IMR-90 (cell line): Measurements from ENCODE around the gene WDR54. TPM values are rescaled to one million over a fixed set of nuclear protein-coding genes. Genes with fewer than 3 reads are reported as not detected.

ENCODE experiments used
- ATAC-seq: fragments of 200-7000 bp; cut with Tn5 transposase; 2 replicates; pipeline ENCODE4 v1.9.1; 2020; ENCODE audit warnings: low read depth, mild to moderate bottlenecking, moderate library complexity
- BruUV-seq: library from RNA; stranded (reverse); fragments of 400-500 nt; replicated peaks from 2 replicates; lab custom pipeline; 2021; lab: Mats Ljungman, UMichigan
- CTCF ChIA-PET: fragments of 300-600 bp; formaldehyde crosslinking; extraction: SDS; loops from one replicate; lab custom pipeline; 2021; ENCODE audit warnings: antibody characterized with exemption; lab: Yijun Ruan, JAX
- POLR2A ChIA-PET: fragments of 300-600 bp; sonication (Branson Sonifier 250); formaldehyde crosslinking; loops from one replicate; lab custom pipeline; 2022; ENCODE audit warnings: antibody characterized with exemption; ENCODE audit not compliant: unreplicated experiment; lab: Charles Lee
- DNase-seq: peaks from one replicate; pipeline ENCODE4 v3.0.0; 2013
- H2AFZ ChIP-seq: replicated peaks from 2 replicates; pipeline ENCODE3; 2013; ENCODE audit warnings: low read length, mild to moderate bottlenecking; ENCODE audit not compliant: poor library complexity
- H2AK5ac ChIP-seq: 2 replicates; pipeline ENCODE4 v1.6.1; 2013; ENCODE audit warnings: low read depth, low read length, inconsistent platforms
- H2AK9ac ChIP-seq: replicated peaks from 2 replicates; pipeline ENCODE3; 2013; ENCODE audit warnings: mild to moderate bottlenecking, low read depth, low read length, moderate library complexity; ENCODE audit not compliant: poor library complexity
- H2BK120ac ChIP-seq: 2 replicates; pipeline ENCODE4 v1.6.1; 2013; ENCODE audit warnings: low read depth, low read length, inconsistent platforms
- H2BK15ac ChIP-seq: 3 replicates; pipeline ENCODE4 v1.6.1; 2013; ENCODE audit warnings: low read depth, low read length, inconsistent platforms
- H2BK20ac ChIP-seq: 2 replicates; pipeline ENCODE4 v1.6.1; 2013; ENCODE audit warnings: low read depth, mild to moderate bottlenecking, inconsistent platforms, low read length, moderate library complexity
- H2BK5ac ChIP-seq: 2 replicates; pipeline ENCODE4 v1.6.1; 2013; ENCODE audit warnings: mild to moderate bottlenecking, low read depth, low read length, inconsistent platforms; ENCODE audit not compliant: poor library complexity, severe bottlenecking
- H3K14ac ChIP-seq: replicated peaks from 2 replicates; pipeline ENCODE4 v1.6.1; 2013; ENCODE audit warnings: low read depth, low read length, inconsistent platforms
- H3K18ac ChIP-seq: 2 replicates; pipeline ENCODE4 v1.6.1; 2013; ENCODE audit warnings: low read depth, low read length, control low read depth
- H3K23ac ChIP-seq: 2 replicates; pipeline ENCODE4 v1.6.1; 2013; ENCODE audit warnings: low read depth, low read length, inconsistent platforms
- H3K27ac ChIP-seq: 2 replicates; pipeline ENCODE4 v1.5.1; 2013; ENCODE audit warnings: mild to moderate bottlenecking, control low read depth, low read length; ENCODE audit not compliant: insufficient read depth
- H3K27me3 ChIP-seq: 2 replicates; pipeline ENCODE4 v1.6.1; 2013; ENCODE audit warnings: low read length; ENCODE audit not compliant: control insufficient read depth, insufficient read depth
- H3K36me3 ChIP-seq: 2 replicates; pipeline ENCODE4 v1.6.1; 2013; ENCODE audit warnings: low read length, mixed read lengths; ENCODE audit not compliant: control insufficient read depth, insufficient read depth
- H3K4ac ChIP-seq: 2 replicates; pipeline ENCODE4 v1.6.1; 2013; ENCODE audit warnings: low read depth, low read length, inconsistent platforms
- H3K4me1 ChIP-seq: 2 replicates; pipeline ENCODE4 v1.6.1; 2013; ENCODE audit warnings: low read length, mixed read lengths; ENCODE audit not compliant: control insufficient read depth, insufficient read depth
- H3K4me2 ChIP-seq: 2 replicates; pipeline ENCODE4 v1.6.1; 2013; ENCODE audit warnings: low read depth, mild to moderate bottlenecking, control low read depth, low read length, moderate library complexity
- H3K4me3 ChIP-seq: 2 replicates; pipeline ENCODE4 v1.5.1; 2013; ENCODE audit warnings: low read depth, mild to moderate bottlenecking, control low read depth, low read length, moderate library complexity; ENCODE audit not compliant: insufficient read depth
- H3K56ac ChIP-seq: 2 replicates; pipeline ENCODE4 v1.6.1; 2013; ENCODE audit warnings: low read length, inconsistent platforms; ENCODE audit not compliant: insufficient read depth; ENCODE audit errors: extremely low read depth
- H3K79me1 ChIP-seq, 2 experiments: 2 replicates each; pipeline ENCODE4 v1.6.1; 2013; ENCODE audit warnings: low read length in 2 of 2, inconsistent platforms in 1 of 2, low read depth in 1 of 2
- H3K9ac ChIP-seq: 2 replicates; pipeline ENCODE4 v1.6.1; 2013; ENCODE audit warnings: low read depth, low read length, control low read depth
- H3K9me1 ChIP-seq: 2 replicates; pipeline ENCODE4 v1.6.1; 2013; ENCODE audit warnings: low read length, inconsistent platforms; ENCODE audit not compliant: insufficient read depth
- H3K9me3 ChIP-seq: 2 replicates; pipeline ENCODE4 v1.6.1; 2013; ENCODE audit warnings: low read length; ENCODE audit not compliant: control insufficient read depth, insufficient read depth
- H4K20me1 ChIP-seq: 2 replicates; pipeline ENCODE4 v1.6.1; 2013; ENCODE audit warnings: low read length, inconsistent platforms; ENCODE audit not compliant: insufficient read depth
- H4K5ac ChIP-seq: 2 replicates; pipeline ENCODE4 v1.6.1; 2013; ENCODE audit warnings: mild to moderate bottlenecking, low read depth, low read length, control low read depth
- H4K8ac ChIP-seq, 2 experiments: 2 replicates each; pipeline ENCODE4 v1.6.1; 2013; ENCODE audit warnings: low read depth in 2 of 2, low read length in 2 of 2, control low read depth in 1 of 2, inconsistent platforms in 1 of 2
- H4K91ac ChIP-seq: 2 replicates; pipeline ENCODE4 v1.6.1; 2013; ENCODE audit warnings: low read depth, low read length, inconsistent platforms; ENCODE audit not compliant: insufficient read depth
- BHLHE40 ChIP-seq: fragments of 150-350 bp; IDR thresholded peaks from 2 replicates; pipeline ENCODE4 v1.6.1; 2016; ENCODE audit warnings: mild to moderate bottlenecking, low read depth, low read length
- CEBPB ChIP-seq: IDR thresholded peaks from 2 replicates; pipeline ENCODE4 v1.6.1; 2012; ENCODE audit warnings: low read depth, low read length, improper control_type of control experiment
- CHD1 ChIP-seq: IDR thresholded peaks from 2 replicates; pipeline ENCODE4 v1.6.1; 2012; ENCODE audit warnings: low read depth, low read length, improper control_type of control experiment
- FOS ChIP-seq: fragments of 150-350 bp; IDR thresholded peaks from 2 replicates; pipeline ENCODE4 v1.6.1; 2016; ENCODE audit warnings: low read depth, low read length
- MAFK ChIP-seq: IDR thresholded peaks from 2 replicates; pipeline ENCODE4 v1.6.1; 2012; ENCODE audit warnings: low read depth, low read length, improper control_type of control experiment
- MAZ ChIP-seq: IDR thresholded peaks from 2 replicates; pipeline ENCODE4 v1.6.1; 2012; ENCODE audit warnings: low read depth, mild to moderate bottlenecking, low read length, improper control_type of control experiment, moderate library complexity, borderline replicate concordance
- MXI1 ChIP-seq: IDR thresholded peaks from 2 replicates; pipeline ENCODE4 v1.6.1; 2012; ENCODE audit warnings: low read depth, mild to moderate bottlenecking, low read length, moderate library complexity, borderline replicate concordance
- NFE2L2 ChIP-seq: fragments of 150-350 bp; IDR thresholded peaks from 2 replicates; pipeline ENCODE4 v1.6.1; 2016; ENCODE audit warnings: low read depth, mild to moderate bottlenecking, low read length
- POLR2A ChIP-seq: IDR thresholded peaks from 2 replicates; pipeline ENCODE4 v1.6.1; 2012; ENCODE audit warnings: mild to moderate bottlenecking, low read depth, low read length
- RAD21 ChIP-seq: IDR thresholded peaks from 2 replicates; pipeline ENCODE4 v1.6.1; 2012; ENCODE audit warnings: low read length, improper control_type of control experiment
- RCOR1 ChIP-seq: IDR thresholded peaks from 2 replicates; pipeline ENCODE4 v1.6.1; 2012; ENCODE audit warnings: mild to moderate bottlenecking, low read length, improper control_type of control experiment; ENCODE audit not compliant: insufficient replicate concordance
- RFX5 ChIP-seq: IDR thresholded peaks from 2 replicates; pipeline ENCODE4 v1.8.0; 2012; ENCODE audit warnings: low read depth, mild to moderate bottlenecking, low read length, moderate library complexity
- SMC3 ChIP-seq: fragments of 150-350 bp; IDR thresholded peaks from 2 replicates; pipeline ENCODE4 v1.6.1; 2016; ENCODE audit warnings: low read depth, mild to moderate bottlenecking, antibody characterized with exemption, low read length, moderate library complexity
- WGBS, 2 experiments: methylation state at CpG; one replicate each; pipeline versions ENCODE4 v1.1.5 to v1.1.7; 2013; ENCODE audit warnings: missing lambda C conversion rate in 2 of 2; ENCODE audit not compliant: insufficient read length in 1 of 2; ENCODE audit errors: extremely low coverage in 2 of 2; 5-methylcytosine and 5-hydroxymethylcytosine counted together
- dilution Hi-C: fragments of 300-500 bp; cut with HindIII; formaldehyde crosslinking; loops from one replicate; pipeline ENCODE4 v1.14.3; 2018; ENCODE audit warnings: low sequenced_read_pairs; ENCODE audit not compliant: unreplicated experiment
- in situ Hi-C: fragments of 300-500 bp; cut with MboI; formaldehyde crosslinking; loops from 3 replicates; pipeline ENCODE4 v1.14.3; 2019; ENCODE audit warnings: low sequenced_read_pairs, inconsistent platforms, mixed read lengths
- intact Hi-C: fragments of 100-400 bp; cut with micrococcal nuclease; formaldehyde crosslinking; loops from 2 replicates; pipeline ENCODE4 v1.10.0; 2022
- polyA plus RNA-seq, 3 experiments: library from polyadenylated mRNA; depleted of rRNA; stranded (reverse); fragments of >200 nt; gene quantifications; 2 replicates each; pipeline ENCODE4 v1.2.3, GENCODE V29; 2012; ENCODE audit warnings: low replicate concordance in 1 of 3
- total RNA-seq: library from RNA; depleted of rRNA; stranded (reverse); fragments of >200 nt; gene quantifications from 2 replicates; pipeline ENCODE4 v1.2.3, GENCODE V29; 2012
- TF ChIP-seq, protein P1 (sequence below): fragments of 150-350 bp; IDR thresholded peaks from 2 replicates; pipeline ENCODE4 v1.6.1; 2017; ENCODE audit warnings: mild to moderate bottlenecking, antibody characterized with exemption, low read length, low read depth
- TF ChIP-seq, protein P2 (sequence below): fragments of 150-350 bp; IDR thresholded peaks from 2 replicates; pipeline ENCODE4 v1.6.1; 2016; ENCODE audit warnings: low read depth, mild to moderate bottlenecking, low read length, moderate library complexity, borderline replicate concordance
- TF ChIP-seq, protein P3 (sequence below): conservative IDR thresholded peaks from 2 replicates; pipeline ENCODE4 v1.5.1; 2012; ENCODE audit warnings: mild to moderate bottlenecking, low read depth, low read length, improper control_type of control experiment

The WDR54 gene
- total and polyA plus RNA-seq, 2 of the 4 experiments (the other 2 are of a cell fraction) = 47.9 to 57.2 TPM

DNA sequence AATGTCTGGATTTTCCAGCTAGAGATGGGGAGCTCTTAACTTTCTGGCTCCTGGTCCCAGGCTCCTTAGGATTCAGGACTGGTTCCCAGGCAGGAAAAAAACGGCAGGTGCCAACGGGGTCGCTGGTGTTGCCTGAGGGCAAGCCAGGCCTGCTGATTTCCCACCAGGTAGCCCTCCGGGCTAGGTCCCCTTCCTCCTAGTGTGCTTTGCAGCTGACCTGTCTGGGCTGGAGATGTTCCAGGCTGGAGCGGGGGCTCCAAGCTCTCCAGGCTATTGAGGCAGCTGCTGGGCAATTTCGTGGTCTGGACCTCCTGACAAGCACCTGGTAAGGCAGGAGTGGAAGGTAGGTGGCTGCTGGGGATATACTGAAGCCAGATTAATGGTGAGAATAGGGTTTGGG, 53.0 kb downstream of the WDR54 start:
- in situ Hi-C loops = no loop called here
- Histone ChIP-seq H2BK15ac (no peak overlapping the region), H2BK120ac (no peak overlapping the region), H3K27me3 (no peaks in the 10 kb centered on the region), H4K91ac (no peak overlapping the region), H3K18ac (no peak overlapping the region), H3K79me1 (peaks cover 3 to 45% of the 10 kb centered on the region in 2 experiments; a peak in 3 of 4 replicates), H2BK5ac (no peak overlapping the region), H4K5ac (no peak overlapping the region), H3K4ac (no peak overlapping the region), H2AFZ (no peak overlapping the region), H2BK20ac (no peak overlapping the region), H3K9me3 (no peaks in the 10 kb centered on the region), H3K4me3 (no peak overlapping the region), H4K20me1 (no peaks in the 10 kb centered on the region), H3K4me2 (no peak overlapping the region), H4K8ac (no peak overlapping the region), H3K9me1 (peaks cover 4% of the 10 kb centered on the region; the same call in 1 of the 2 replicates), H3K23ac (no peak overlapping the region), H3K36me3 (peaks cover 24% of the 10 kb centered on the region), H3K56ac (no peak overlapping the region), H2AK9ac (no peak overlapping the region), H3K14ac (no peak overlapping the region), H3K27ac (no peak overlapping the region), H2AK5ac (no peak overlapping the region), H3K4me1 (peaks cover 4% of the 10 kb centered on the region; the same call in 1 of the 2 replicates), H3K9ac (no peak overlapping the region)
- no peak for ATAC-seq
- 94% methylated on average over 5 of the region's 6 CpGs; no CpG with 5 or more reads in 1 of the 2 experiments for WGBS, 2 experiments
- ChIA-PET POLR2A (no interaction called here), CTCF (interaction anchor here (0.6 kb wide), 1 partner anchor 55 kb away, joined by 4 read pairs; the partner anchor contains the start of gene AUP1)
- intact Hi-C loops = no loop called here
- no peak for DNase-seq
- dilution Hi-C loops = no loop called here
- no peak for TF ChIP-seq FOS
- no peak for TF ChIP-seq MAFK
- no peak for TF ChIP-seq CEBPB
- TF ChIP-seq, protein P1, sequence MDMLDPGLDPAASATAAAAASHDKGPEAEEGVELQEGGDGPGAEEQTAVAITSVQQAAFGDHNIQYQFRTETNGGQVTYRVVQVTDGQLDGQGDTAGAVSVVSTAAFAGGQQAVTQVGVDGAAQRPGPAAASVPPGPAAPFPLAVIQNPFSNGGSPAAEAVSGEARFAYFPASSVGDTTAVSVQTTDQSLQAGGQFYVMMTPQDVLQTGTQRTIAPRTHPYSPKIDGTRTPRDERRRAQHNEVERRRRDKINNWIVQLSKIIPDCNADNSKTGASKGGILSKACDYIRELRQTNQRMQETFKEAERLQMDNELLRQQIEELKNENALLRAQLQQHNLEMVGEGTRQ = no peak
- TF ChIP-seq MAZ = no peak
- TF ChIP-seq MXI1 = no peak
- TF ChIP-seq, protein P2, sequence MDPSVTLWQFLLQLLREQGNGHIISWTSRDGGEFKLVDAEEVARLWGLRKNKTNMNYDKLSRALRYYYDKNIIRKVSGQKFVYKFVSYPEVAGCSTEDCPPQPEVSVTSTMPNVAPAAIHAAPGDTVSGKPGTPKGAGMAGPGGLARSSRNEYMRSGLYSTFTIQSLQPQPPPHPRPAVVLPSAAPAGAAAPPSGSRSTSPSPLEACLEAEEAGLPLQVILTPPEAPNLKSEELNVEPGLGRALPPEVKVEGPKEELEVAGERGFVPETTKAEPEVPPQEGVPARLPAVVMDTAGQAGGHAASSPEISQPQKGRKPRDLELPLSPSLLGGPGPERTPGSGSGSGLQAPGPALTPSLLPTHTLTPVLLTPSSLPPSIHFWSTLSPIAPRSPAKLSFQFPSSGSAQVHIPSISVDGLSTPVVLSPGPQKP = no peak
- TF ChIP-seq BHLHE40 = no peak
- no peak for TF ChIP-seq NFE2L2
- no peak for TF ChIP-seq CHD1
- no peak for TF ChIP-seq POLR2A
- no peak for TF ChIP-seq RCOR1
- TF ChIP-seq, protein P3, sequence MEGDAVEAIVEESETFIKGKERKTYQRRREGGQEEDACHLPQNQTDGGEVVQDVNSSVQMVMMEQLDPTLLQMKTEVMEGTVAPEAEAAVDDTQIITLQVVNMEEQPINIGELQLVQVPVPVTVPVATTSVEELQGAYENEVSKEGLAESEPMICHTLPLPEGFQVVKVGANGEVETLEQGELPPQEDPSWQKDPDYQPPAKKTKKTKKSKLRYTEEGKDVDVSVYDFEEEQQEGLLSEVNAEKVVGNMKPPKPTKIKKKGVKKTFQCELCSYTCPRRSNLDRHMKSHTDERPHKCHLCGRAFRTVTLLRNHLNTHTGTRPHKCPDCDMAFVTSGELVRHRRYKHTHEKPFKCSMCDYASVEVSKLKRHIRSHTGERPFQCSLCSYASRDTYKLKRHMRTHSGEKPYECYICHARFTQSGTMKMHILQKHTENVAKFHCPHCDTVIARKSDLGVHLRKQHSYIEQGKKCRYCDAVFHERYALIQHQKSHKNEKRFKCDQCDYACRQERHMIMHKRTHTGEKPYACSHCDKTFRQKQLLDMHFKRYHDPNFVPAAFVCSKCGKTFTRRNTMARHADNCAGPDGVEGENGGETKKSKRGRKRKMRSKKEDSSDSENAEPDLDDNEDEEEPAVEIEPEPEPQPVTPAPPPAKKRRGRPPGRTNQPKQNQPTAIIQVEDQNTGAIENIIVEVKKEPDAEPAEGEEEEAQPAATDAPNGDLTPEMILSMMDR = no peak
- TF ChIP-seq RAD21 = no peak
- no peak for TF ChIP-seq SMC3
- TF ChIP-seq RFX5 = no peak
- BruUV-seq = no TSS peak
